Measurements from ENCODE around the gene DPM2.

DNA sequence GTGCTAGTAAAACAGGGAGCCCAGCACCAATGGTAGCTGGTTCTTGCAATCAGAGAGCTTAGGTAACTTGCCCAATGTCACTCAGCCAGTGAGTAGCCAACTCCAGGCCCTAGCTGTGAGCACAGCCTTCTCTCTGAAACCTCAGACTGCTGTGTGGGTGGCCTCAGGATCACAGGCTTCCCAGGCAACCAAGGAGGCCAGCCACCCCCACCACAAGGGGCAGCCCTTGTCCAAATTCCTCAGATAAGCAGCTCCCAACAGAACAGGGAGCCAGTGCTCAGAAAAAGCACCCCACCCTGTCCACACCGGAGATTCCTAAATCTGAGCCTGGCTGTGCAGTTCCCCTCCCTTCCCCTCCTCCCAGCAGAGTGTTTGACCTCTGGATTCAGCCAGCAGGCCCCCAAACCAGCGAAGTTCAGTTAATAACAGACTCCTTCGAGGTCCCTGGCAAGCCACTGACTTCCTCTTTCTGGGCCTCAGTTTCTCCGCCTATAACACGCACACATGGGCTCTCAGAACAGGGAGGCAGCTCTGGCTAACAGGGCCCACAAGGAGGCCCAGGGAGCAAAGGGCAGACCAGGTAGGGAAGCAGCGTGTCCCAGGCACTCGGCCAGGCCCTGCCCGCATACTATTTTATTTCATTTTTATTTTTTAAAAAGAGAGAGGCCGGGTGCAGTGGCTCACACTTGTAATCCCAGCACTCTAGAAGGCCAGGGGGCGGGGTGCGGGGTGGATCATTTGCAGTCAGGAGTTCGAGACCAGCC is 40.4 kb upstream of the DPM2 start:
- no peak for TF ChIP-seq JUN (CRISPR knock-in tag; IDR thresholded peaks at IDR 0.05)
- TF ChIP-seq ESRRA (CRISPR knock-in tag; IDR thresholded peaks at IDR 0.05; ENCODE audit: borderline replicate concordance), result no peak
- no peak for TF ChIP-seq TCF7 (CRISPR knock-in tag; IDR thresholded peaks at IDR 0.05; ENCODE audit: low read depth)
- no peak for TF ChIP-seq CTCF (IDR thresholded peaks at IDR 0.05)
- TF ChIP-seq NFE2L1 (CRISPR knock-in tag; IDR thresholded peaks at IDR 0.05), result no peak
- TF ChIP-seq ZNF121 (CRISPR knock-in tag; IDR thresholded peaks at IDR 0.05), result no peak
- TF ChIP-seq CREB1 (CRISPR knock-in tag; IDR thresholded peaks at IDR 0.05), result no peak
- no peak for TF ChIP-seq RELA (CRISPR knock-in tag; IDR thresholded peaks at IDR 0.05; ENCODE audit: borderline replicate concordance)
- TF ChIP-seq, protein P1, sequence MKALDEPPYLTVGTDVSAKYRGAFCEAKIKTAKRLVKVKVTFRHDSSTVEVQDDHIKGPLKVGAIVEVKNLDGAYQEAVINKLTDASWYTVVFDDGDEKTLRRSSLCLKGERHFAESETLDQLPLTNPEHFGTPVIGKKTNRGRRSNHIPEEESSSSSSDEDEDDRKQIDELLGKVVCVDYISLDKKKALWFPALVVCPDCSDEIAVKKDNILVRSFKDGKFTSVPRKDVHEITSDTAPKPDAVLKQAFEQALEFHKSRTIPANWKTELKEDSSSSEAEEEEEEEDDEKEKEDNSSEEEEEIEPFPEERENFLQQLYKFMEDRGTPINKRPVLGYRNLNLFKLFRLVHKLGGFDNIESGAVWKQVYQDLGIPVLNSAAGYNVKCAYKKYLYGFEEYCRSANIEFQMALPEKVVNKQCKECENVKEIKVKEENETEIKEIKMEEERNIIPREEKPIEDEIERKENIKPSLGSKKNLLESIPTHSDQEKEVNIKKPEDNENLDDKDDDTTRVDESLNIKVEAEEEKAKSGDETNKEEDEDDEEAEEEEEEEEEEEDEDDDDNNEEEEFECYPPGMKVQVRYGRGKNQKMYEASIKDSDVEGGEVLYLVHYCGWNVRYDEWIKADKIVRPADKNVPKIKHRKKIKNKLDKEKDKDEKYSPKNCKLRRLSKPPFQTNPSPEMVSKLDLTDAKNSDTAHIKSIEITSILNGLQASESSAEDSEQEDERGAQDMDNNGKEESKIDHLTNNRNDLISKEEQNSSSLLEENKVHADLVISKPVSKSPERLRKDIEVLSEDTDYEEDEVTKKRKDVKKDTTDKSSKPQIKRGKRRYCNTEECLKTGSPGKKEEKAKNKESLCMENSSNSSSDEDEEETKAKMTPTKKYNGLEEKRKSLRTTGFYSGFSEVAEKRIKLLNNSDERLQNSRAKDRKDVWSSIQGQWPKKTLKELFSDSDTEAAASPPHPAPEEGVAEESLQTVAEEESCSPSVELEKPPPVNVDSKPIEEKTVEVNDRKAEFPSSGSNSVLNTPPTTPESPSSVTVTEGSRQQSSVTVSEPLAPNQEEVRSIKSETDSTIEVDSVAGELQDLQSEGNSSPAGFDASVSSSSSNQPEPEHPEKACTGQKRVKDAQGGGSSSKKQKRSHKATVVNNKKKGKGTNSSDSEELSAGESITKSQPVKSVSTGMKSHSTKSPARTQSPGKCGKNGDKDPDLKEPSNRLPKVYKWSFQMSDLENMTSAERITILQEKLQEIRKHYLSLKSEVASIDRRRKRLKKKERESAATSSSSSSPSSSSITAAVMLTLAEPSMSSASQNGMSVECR (CRISPR knock-in tag; IDR thresholded peaks at IDR 0.05; ENCODE audit: borderline replicate concordance), result no peak
- TF ChIP-seq SMAD4 (CRISPR knock-in tag; IDR thresholded peaks at IDR 0.05), result no peak
